DND-41 (cell line): Measurements from ENCODE around the gene GUCY2F.

Experiments
- EZH2 ChIP-seq: IDR thresholded peaks from 3 replicates; pipeline ENCODE4 v1.6.1; 2012; ENCODE audit warnings: borderline replicate concordance, low read depth, mild to moderate bottlenecking, moderate library complexity, low read length, inconsistent platforms; ENCODE audit not compliant: severe bottlenecking
- TF ChIP-seq, protein P1 (sequence below): IDR thresholded peaks from 2 replicates; pipeline ENCODE4 v1.5.1; 2012; ENCODE audit warnings: borderline replicate concordance, low read length, moderate library complexity, mild to moderate bottlenecking; ENCODE audit not compliant: poor library complexity, severe bottlenecking; ENCODE audit errors: extremely low read depth

DNA sequence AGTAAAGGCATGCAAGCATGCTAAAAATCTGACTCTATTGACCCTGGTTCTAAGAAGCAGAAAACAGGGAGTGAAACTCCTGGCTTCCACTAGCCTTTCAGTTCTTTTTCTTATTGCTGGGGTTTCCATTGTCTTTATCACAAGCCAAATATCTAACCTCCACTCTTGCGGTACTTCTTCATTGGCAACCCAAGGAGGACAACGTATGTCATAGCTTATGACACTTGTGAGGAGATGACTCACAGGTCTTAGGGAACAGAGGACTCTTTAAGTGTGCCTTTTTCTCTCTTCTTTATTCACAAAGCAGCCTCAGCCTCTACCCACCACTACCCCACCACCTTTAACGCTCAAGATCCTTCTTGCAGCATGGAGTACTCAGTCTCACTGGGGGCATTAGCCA lies 124.2 kb downstream of the GUCY2F start:
- TF ChIP-seq, protein P1, sequence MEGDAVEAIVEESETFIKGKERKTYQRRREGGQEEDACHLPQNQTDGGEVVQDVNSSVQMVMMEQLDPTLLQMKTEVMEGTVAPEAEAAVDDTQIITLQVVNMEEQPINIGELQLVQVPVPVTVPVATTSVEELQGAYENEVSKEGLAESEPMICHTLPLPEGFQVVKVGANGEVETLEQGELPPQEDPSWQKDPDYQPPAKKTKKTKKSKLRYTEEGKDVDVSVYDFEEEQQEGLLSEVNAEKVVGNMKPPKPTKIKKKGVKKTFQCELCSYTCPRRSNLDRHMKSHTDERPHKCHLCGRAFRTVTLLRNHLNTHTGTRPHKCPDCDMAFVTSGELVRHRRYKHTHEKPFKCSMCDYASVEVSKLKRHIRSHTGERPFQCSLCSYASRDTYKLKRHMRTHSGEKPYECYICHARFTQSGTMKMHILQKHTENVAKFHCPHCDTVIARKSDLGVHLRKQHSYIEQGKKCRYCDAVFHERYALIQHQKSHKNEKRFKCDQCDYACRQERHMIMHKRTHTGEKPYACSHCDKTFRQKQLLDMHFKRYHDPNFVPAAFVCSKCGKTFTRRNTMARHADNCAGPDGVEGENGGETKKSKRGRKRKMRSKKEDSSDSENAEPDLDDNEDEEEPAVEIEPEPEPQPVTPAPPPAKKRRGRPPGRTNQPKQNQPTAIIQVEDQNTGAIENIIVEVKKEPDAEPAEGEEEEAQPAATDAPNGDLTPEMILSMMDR = no peak
- TF ChIP-seq EZH2 = no peak
